ENCODE measurements around the gene LRCH1.

GRCh38 chr13:46575301-46575771 is 22.4 kb downstream of the LRCH1 start:
- TF ChIP-seq, protein P1, sequence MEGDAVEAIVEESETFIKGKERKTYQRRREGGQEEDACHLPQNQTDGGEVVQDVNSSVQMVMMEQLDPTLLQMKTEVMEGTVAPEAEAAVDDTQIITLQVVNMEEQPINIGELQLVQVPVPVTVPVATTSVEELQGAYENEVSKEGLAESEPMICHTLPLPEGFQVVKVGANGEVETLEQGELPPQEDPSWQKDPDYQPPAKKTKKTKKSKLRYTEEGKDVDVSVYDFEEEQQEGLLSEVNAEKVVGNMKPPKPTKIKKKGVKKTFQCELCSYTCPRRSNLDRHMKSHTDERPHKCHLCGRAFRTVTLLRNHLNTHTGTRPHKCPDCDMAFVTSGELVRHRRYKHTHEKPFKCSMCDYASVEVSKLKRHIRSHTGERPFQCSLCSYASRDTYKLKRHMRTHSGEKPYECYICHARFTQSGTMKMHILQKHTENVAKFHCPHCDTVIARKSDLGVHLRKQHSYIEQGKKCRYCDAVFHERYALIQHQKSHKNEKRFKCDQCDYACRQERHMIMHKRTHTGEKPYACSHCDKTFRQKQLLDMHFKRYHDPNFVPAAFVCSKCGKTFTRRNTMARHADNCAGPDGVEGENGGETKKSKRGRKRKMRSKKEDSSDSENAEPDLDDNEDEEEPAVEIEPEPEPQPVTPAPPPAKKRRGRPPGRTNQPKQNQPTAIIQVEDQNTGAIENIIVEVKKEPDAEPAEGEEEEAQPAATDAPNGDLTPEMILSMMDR (IDR thresholded peaks at IDR 0.05), result no peak
- TF ChIP-seq EZH2 (IDR thresholded peaks at IDR 0.05), result no peak
